ENCODE measurements around the gene ZNF778.
A peak's percentile ranks its signal among the peaks of the same experiment; 100 is the strongest.
"Not testable (repeated sequence)": the region's sequence is repeated elsewhere in the genome, so short reads cannot be mapped to it uniquely, and the experiment has no call there.

The ZNF778 gene

DNA sequence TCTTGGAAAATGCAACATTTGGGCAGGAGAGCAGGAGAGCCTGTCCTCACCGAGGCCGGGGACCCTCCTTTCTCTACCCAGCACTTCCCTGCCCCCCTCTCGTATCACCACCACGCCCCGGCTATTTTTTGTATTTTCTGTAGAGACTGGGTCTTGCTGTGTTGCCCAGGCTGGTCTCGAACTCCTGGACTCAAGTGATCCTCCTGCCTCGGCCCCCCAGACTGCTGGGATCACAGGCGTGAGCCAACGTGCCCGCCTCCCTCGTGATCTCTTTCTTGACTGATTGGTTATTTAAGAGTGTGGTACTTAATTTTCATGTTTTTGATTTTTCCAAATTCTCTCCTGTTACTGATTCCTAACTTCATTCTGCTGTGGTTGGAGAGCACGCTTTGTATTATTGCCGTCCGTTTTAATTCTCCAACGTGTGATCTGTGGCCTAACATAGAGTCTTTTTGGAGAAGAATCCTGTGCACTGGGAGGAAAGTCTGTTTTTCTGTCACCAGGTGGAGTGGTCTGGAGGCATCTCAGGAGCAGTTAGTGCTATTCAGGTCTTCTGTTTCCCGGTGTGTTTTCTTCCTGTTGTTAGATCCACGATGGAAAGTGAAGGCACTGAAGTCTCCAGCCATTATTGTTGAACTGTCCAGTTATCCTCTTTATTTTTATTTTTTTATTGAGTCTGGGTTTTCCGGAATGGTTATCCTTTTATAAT, 40.4 kb downstream of the ZNF778 start:
- DNase-seq = no peak

DNA sequence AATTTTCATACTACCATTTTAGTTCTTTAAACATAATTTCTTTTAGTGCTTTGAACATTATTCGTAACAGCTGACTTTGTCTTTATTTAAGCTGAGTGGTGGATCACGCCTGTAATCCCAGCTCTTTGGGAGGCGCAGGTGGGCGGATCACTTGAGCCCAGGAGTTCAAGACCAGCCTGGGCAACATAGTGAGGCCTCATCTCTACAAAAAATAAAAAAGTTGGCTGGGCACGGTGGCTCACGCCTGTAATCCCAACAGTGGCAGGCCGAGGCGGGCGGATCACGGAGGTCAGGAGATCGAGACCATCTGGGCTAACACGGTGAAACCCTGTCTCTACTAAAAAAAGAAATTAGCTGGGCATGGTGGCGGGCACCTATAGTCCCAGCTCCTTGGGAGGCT, 42.4 kb downstream of the ZNF778 start:
- DNase-seq = not testable (repeated sequence)

DNA sequence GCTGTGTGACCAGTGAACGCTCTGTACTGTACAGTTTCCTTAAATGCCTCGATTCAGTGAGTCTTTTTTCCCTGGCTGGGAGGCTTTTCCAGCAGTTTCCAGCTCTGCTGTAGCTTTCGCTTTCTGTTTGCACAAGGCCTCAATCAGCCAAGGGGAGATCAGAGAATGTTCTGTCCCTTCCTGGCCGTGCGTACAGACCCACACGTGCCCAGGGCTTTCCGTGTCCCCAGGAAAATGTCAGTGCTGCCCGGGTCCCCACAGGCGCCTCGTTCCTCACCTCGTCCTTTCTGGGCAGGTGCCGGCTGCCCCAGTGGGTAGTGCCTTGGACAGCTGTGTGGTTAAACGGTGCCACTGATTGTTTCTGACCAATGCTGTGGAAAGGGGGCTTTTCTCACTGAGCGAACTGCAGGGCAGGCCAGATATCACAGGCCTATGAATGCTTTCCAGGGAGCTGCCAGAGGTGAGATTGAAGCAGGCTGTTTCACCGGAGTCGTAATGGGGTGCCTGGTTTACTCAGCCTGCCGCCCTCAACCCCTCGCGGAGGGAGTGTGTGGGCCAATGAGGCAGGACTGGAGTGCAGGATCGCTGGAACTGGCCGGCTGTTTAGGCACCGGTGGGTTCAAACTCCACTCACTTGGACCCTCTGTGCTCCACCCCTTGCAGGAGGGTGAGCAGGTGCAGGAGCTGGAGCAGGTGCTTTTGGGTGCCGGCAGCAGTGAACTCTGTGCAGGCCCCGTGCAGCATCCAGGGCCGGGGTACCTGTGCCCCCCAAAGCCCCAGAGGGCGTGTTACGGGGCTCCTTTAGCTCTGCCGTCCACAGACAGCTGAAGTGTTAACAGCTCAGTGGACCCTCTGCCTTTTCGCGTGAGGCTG, 44.4 kb downstream of the ZNF778 start:
- DNase-seq = no peak

DNA sequence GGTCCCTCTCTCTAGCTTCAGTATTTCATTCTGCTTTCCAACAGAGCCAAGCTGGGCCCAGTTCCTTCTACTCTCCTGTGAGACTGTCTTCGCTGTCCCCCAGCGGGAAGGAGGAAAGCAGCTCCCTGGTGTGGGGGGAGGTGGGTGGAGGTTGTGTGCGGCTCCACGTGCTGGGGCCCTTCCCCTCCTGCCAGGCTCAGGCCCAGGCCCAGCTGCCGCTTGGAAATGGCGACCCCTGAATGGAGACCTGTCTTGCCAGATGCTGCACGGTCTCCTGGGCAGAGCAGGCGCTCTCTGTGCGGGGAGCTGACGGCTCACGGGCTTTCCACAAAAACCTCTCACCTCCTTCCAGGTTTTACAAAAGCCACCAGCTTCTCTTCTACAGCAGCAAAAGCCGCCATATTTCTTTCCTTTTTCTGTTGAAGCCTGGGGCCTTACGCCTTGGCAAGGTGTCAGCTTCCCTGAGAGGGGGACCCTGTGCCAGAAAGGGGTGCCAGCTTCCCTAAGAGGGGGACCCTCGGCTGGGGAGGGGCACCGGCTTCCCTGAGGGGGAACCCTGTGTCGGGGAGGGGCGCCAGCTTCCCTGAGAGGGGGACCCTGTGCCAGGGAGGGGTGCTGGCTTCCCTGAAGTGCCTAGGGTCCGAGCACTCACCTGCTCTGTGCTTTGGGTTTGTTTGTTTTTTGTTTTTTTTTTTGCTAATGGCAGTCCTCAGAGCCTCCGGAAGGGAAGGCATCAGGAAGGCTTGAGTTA, 47.5 kb downstream of the ZNF778 start:
- no peak for DNase-seq

DNA sequence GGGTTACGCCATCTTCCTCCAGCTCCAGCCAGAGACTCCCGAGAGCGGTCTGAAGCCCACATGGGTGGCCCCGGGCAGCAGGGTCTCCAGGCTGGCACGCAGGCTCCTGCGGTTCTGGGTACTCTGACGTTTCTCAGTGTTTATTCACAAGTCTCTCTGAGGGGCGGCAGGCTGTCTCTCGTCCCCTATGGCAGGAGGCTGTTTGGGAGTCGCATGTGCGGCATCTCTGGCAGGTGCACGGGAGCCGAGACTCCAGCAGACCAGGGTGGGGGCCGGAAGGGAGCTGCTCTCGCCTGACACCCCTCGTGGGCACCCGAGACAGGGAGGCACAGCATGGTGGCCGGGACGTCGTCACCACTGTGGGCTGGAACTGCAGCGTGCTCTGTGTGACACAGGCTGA, 48.1 kb downstream of the ZNF778 start:
- DNase-seq = no peak

DNA sequence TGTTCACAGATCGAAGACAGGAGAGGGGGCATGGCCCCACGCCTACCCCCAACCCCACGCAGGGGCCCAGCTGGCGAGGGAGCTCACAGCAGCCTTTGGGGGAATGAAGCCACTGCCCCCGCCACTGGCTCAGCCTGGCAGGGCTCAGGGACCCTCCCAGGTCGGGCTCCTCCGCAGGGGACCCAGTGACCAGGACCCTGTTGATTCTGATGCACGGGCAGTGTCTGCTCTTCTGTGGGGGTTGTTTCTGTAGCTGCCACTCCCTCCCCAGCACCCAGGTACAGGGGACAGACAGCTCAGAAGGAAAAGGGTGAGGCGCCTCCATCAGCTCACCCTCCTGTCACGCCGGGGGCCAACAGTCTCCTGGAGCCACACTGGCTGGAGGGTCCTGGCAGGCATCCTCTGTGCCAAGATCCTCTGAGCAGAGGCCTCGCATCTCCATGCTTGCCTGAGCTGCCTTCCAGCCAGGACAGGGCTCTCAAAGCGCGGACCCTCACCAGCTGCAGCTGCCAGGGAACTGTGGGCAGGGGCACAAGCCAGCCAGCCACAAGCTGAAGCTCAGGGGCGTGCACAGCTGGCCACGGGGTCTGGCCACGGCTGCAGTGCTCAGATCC, 49.1 kb downstream of the ZNF778 start:
- no peak for DNase-seq

DNA sequence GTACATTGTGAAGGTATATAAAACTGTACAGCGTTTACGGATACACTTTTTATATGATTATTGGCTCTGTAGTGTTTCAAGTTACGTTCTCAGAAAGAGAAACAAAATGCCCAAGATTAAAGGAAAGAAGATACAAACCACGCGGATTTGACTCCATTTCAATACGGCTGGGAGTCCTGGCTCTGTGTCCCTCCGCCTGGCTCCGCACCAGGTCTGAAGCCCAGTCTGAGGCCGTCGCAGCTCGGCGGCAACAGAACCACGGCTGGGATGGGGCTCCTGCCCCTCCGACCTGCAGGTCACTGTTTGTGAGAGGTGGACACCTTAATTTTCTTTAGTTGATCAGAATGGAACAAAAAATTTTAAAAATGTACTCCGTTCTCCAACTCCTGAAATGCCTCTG, 50.2 kb downstream of the ZNF778 start:
- not testable (repeated sequence) for DNase-seq

DNA sequence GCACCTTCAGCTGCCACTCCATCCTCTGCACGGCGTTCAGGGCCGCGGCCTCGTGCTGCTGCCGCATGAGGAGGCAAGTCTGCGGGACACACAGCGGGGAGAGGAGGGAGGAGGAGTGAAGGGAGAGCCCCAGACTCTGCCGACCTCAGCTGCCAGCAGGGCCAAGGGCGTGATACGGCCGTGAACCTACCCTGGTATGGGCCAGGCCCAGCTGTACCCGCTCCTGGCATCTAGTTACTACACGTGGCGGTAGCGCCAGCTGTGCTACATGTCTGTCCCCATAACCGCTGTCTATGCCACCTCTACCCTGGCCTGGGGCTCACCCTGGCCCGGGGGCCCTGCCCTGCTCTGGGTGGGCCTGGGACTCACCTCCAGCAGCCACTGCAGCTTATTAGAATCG, 51.1 kb downstream of the ZNF778 start:
- DNase-seq = no peak

DNA sequence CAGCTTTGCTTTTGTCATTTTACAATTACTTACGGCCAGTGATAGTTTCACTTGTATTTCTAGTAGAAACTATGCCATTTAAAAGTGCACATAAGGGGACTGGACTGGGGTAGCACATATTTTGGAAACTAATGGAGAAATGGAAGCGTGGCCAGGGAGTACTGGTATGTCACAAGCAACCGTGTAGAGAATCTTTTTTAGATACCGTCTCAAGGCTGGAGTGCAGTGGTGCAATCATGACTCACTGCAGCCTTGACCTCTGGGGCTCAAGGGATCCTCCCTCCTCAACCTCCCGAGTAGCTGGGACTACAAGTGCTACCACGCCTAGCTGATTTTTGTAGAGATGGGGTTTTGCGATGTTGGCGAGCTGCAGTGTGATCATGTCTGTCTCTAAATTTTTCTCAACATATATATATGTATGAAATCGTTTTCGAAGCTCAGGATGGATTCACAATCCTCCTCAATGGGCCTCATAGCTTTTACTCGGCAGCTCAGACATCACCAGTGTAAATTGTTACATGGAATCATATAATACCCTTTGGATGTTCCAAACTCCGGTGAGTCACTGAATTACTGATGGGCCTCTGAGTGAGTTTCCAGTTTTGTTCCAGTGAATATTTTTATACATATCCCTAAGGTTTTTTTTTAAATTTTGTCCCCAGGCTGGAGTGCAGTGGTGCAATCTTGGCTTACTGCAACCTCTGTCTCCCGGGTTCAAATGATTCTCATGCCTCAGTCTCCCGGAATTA, 51.7 kb downstream of the ZNF778 start:
- DNase-seq = no peak

DNA sequence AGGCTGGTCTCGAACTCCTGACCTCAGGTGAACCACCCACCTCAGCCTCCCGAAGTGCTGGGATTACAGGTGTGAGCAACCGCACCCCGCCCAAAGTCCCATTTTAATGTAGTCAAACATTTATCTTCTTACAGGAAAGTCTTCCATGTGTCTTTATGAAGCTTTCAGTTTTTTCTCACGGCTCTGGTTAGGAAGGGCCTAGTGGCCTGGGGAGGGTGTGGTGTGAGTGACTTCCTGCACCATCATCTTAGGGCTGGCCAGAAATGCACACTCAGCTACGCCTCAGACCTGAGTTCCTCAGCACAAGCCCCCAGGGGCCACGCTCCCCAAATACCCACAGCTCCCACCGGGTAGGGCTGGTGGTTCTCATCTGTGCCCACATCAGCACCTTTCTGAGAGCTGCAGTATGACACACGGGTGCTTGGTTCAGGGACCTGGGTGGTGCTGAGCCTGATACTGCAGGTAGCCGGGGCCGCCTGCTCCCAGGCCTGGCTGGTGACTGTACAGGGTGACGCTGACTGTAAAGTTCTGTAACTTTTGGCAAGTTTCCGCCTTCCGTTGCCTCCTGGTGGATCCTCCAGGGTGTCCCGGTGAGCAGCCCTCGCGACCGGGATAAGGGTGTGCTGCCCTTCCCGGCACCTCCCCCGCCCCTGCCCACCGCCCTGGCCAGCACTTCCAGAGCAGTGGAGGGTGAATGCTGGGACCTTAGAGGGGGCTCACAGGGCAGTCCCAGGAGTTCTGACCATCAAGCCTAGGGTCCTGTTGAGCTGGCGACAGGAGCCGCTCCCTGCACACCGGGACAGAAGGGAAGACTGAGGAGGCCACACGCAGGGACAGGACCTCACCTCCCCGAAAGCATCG, 52.5 kb downstream of the ZNF778 start:
- no peak for DNase-seq

DNA sequence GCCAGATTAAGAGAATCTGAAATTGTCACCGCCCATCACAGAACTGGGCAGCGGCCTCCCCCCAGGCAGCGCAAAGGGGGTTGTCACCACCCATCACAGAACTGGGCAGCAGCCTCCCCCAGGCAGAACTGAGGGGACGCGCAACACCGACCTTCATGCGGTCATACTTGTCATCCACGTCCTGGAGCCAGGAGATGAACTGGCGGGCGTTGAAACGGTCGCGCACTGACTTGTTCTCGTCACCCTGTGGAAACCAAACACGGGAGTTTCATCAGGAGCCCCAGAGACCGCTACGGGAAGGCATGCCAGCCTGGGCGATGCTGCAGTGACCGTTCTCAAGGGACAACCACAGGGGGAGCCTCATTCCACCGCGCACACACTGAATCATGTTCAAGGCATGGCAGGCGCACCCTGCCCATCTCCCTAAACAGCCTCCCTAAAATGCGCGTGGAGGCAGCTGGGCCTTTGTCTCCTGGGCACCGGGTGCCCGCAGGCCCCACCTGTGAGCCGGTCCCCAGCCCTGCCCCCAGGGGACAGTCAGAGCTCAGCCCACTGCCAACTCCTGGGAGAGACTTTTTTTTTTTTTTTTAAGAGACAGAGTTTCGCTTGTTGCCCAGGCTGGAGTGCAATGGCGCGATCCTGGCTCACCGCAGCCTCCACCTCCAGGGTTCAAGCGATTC, 53.3 kb downstream of the ZNF778 start:
- no peak for DNase-seq

DNA sequence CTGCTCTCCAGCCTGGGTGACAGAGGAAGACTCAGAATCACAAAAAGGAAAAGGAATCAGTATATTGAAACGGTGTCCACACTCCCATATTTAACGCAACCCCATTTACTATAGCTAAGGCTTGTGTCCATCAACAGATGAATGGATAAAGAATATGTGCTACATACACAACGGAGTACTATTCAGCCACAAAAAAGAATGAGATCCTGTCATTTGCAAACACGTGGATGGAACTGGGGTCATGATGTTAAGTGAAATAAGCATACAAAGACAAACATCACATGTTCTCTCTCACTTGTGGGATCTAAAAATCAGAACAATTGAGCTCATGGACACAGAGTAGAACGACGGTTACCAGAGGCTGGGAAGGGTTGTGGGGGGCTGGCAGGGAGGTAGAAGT, 55.1 kb downstream of the ZNF778 start:
- no peak for DNase-seq

DNA sequence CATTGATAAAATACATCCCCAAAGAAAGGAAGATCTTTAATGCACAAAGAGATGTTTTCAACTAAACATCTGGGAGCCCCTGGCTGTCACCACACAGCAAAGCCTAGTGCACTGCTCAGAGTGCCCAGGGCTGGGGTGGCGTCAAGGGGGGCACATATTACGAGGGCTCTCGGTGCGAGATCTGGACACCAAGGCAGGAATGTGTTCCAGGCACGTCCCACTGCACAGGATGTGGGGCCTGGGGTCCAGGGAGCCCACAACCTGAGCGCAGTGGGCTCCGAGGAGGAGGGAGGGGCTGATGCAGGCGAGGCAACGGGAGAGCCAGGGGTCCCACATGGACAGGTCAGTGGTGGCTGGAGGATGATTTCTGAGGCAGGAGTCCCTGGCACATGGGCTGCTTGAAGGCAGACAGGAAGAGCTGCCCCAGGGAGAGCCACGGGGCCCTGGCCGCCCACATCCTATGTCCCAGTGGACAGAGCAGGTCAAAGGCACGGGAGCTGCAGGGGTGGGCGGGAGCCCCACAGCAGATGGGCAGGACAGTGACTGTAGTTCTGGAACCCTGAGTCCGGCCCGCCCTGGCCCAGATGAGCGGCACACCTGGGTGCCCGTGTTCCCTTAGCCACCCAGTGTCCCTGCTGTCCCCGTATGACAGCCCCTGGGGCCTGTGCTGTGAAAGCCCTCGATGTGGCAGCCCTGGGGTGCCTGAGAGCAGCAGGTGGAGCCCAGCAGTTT, 56.4 kb downstream of the ZNF778 start:
- DNase-seq = no peak

DNA sequence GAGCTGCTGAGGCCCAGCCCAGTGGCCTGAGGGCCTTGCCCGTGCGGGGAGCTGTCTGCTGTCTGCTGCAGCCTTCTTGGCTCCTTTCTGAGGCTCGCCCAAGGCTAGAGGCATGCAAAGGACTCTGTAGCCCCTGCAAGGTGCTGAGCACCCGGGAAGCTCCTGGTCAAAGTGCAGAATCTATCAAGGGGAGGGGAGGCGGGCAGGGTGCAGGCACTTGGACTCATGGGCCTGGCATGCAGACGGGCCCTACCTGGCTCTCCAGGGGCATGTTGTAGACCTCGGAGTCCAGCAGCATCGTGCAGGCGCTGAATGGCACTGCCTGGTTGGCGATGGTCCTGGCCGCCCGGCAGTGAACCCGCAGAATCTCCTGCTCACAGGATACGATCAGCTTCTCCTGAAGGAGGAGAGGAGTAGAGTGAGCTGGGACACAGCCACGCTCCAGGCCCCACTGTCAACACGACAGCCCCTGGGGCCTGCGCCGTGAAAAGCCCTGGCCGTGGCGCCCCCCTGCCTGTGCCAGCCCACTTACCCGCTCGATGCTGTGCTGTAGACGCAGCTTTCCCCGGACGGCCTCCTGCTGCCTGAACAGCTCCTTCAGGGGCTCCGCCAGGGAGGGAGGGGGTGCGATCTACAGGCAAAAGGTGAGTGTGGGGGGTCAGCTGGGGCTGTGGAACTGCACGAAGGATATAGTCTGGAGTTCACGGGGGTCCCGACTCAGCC, 57.2 kb downstream of the ZNF778 start:
- DNase-seq = no peak

DNA sequence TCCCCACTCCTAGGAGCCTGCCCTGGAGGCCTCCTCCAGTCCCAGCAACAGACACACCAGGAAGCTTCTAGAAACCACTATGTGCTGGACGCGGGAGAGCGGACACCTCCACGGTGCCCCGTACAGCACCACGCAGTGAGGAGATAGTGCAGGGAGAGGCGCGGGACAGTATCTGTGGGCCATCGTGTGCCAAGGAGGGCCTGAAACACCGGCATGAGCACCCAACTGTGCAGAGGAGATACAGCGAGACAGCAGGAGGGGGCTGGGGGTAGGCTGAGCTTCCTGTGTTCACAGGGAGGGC, 57.7 kb downstream of the ZNF778 start:
- no peak for DNase-seq

DNA sequence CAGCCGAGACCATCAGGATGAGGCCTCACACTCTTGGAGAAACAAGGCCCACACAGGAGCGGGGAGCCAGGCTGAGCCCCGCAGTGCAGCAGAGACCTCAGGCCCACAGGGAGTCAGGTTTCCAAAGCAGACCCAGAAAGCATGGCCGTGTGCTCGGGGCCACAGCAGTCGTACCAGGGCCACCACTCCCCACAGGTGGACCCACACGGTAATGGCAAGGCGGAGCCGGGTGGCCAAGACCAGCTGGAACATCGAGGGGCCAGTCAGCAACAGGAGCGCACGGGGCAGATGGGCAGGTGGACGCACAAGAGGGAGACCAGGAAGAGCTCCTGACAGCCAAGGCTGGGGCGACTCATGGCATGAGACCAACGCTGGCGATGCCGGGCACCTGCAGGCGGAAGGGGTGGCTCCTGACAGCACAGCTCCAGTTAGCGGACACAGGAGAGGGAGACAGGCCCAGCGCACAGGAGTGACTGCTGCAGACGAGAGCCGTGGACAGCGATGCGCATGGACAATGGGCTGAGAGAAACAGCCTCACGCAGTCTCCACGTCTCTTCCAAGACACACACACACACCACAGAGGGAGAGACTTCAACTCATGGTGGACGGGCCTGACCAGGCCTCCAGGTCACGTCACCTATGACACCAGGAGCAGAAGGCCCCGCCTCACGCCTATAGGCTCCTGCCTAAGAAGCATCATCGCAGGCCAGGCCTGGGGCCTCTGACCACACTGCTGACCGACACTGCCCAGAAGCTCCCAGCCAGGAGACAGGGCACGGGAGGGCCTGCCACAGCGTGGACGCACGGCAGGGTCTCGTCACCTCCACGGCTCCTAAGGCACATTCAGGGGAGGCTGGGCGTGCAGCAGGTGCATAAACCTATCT, 58.6 kb downstream of the ZNF778 start:
- DNase-seq = peak in 1 of 2 experiments; percentile 37

DNA sequence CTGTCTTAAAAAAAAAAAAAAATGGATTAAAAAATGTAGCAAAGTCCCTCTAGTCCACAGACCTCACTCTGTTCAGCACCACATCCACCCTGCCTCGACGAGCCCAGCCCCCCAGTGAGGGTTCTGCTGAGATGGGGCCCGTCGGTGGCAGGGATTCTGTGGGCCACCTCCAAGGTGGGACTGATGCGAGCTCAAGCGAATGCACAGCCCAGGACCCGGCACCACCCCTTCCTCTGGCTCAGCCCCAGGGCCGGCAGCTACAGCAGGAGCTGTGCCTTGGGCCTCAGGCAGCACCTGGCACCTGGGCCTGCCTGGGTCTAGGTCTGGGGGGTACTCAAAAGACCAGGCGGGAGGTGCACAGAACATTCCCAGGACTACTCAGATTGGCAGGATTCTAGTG, 59.5 kb downstream of the ZNF778 start:
- DNase-seq = no peak

DNA sequence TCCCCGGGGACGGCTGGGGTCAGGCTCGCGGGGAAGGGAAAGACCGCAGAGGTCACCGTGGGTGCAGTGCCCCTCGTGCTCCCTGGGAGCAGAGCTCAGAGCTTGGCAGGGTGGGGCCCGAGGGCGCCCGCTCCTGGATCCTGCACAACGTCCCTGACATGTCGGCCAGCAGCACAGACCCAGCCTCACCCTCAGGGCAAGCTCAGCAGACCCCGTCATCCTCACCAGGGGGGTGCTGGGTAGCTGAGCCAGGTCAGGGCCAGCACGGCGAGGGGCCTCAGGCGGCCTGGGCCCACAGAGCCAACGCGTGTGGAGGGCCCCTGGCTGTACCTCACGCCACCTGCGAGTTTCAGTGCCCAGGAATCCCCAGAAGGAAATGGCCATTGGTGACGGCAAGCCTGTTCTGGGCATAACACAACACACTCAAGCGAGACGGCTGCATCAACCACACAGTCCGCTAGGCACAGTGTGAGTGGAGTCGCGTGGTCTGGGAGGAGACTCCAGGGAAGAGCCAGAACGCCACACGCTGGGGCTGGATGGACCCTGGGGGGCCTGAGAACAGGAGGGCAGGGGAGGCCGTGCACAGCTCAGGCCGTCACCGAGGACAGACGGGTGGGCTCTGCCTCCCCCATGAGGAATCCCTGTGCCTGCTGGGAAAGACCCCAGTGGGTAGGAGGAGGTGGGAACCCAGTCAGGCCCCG, 60.3 kb downstream of the ZNF778 start:
- no peak for DNase-seq
